Measurements from ENCODE around the gene UVSSA. TPM values are rescaled to one million over a fixed set of nuclear protein-coding genes. Genes with fewer than 3 reads are reported as not detected.
A peak's percentile ranks its signal among the peaks of the same experiment; 100 is the strongest.

Gene UVSSA
- total and polyA plus RNA-seq, 9 of the 15 experiments (the other 6 are each of a cell fraction or from before 2014, with no cell fraction given): 0.21 to 14.6 (median 3.3) TPM

DNA sequence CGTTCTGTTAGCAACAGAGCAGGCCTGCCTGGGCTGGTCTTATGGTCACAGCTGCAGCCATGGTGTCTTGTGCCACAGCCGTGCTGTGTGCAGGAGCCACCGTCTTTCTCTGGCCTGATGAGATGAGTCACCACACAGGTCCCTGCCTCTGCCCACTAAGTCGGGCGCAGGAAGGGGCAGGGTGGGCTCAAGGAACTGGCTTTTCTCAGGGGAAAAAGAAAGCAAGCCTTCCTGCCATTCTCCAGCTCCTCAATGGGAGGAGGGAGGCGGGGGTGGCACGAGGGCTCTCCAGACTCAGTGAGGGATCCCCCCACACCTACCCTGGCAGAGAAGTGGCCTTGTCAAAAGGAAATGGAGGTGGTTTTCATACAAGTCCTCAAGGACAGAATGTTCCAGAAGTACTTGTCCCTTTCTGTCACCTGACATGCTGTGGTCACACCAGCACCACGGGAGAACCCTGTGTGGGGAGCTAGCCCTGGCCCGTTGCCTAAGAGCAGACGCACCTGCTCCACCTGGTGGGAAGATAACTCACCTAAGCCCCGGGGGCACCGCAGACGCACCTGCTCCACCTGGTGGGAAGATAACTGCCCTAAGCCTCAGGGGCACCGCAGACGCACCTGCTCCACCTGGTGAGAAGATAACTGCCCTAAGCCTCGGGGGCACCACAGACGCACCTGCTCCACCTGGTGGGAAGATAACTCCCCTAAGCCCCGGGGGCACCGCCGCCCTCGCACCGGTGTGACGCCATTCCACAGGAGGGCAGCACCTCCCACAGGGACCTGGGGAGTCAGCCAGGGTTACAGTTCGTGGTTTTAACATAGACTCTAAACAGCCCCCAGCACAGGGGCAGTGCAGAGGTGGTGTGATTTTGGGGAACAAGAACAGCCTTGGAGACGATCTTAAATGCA is 18.5 kb downstream of the UVSSA start:
- peak in 1 of 4 experiments; percentile 35 for DNase-seq (ENCODE audit: extremely low read depth in 1 of 4, low spot score in 3 of 4)
- H3K27ac ChIP-seq (ENCODE audit: extremely low read depth, low read depth, low read length): no peak overlapping the region
- no TSS peak for BruUV-seq (replicated peaks)
- WGBS (ENCODE audit: insufficient coverage, low coverage, missing lambda C conversion rate): 66% methylated on average over 21 of the region's 25 CpGs
- no peaks in the 10 kb centered on the region for H3K9me3 ChIP-seq (replicated peaks; ENCODE audit: control insufficient read depth, insufficient read depth, low read depth, low read length)
- in situ Hi-C loops (cut with MboI): no loop called here
- TF ChIP-seq SMARCC2 (IDR thresholded peaks at IDR 0.05; ENCODE audit: low read depth) (no peak), SMC3 (conservative IDR thresholded peaks at IDR 0.05; ENCODE audit: insufficient read depth, low read depth, low read length) (0 out of 2 replicates have a peak, but pooled peaks have one; percentile 16), PHF8 (IDR thresholded peaks at IDR 0.05; ENCODE audit: borderline replicate concordance, low read length) (no peak), STAG1 (CRISPR knock-in tag; IDR thresholded peaks at IDR 0.05; ENCODE audit: borderline replicate concordance) (peak; percentile 34; the same call in 1 of the 2 replicates), CREBBP (IDR thresholded peaks at IDR 0.05; ENCODE audit: low read depth, low read length) (no peak), CTCF (IDR thresholded peaks at IDR 0.05 in 2 of 3, conservative IDR thresholded peaks at IDR 0.05 in 1 of 3; ENCODE audit: insufficient read depth in 2 of 3, low read depth in 1 of 3, low read length in 3 of 3) (peak; percentile 23 to 46 (median 34); a peak in 5 of 6 replicates), ZFX (CRISPR knock-in tag; IDR thresholded peaks at IDR 0.05) (no peak), CC2D1A (IDR thresholded peaks at IDR 0.05) (no peak), RCOR1 (IDR thresholded peaks at IDR 0.05; ENCODE audit: borderline replicate concordance in 1 of 2, low read depth in 2 of 2, low read length in 2 of 2) (no peak), PTTG1 (tag; IDR thresholded peaks at IDR 0.05; ENCODE audit: low read depth) (no peak), SREBF2 (CRISPR knock-in tag; IDR thresholded peaks at IDR 0.05) (no peak), MCM3 (IDR thresholded peaks at IDR 0.05) (no peak)
- H3K27me3 ChIP-seq (ENCODE audit: control insufficient read depth in 2 of 2, insufficient read depth in 2 of 2, low read length in 2 of 2): no peaks in the 10 kb centered on the region
- no peak overlapping the region for H3K4me2 ChIP-seq (ENCODE audit: insufficient read depth, low read length)
- H4K20me1 ChIP-seq (replicated peaks; ENCODE audit: control insufficient read depth, insufficient read depth, low read length): no peaks in the 10 kb centered on the region
- H3K4me1 ChIP-seq (replicated peaks in 1 of 2; ENCODE audit: control insufficient read depth in 2 of 2, insufficient read depth in 2 of 2, low read length in 2 of 2): peaks cover 0 to 23% of the 10 kb centered on the region in 2 experiments; a peak in 2 of 5 replicates
- ChIA-PET POLR2A (interaction anchor here (1.8 kb wide), 1 partner anchor 9 kb away, joined by 8 read pairs; no protein-coding TSS in a partner anchor), CTCF (ENCODE audit: low intra/inter-chr PET ratio) (no interaction called here)
- no peaks in the 10 kb centered on the region for H3K79me2 ChIP-seq (ENCODE audit: control insufficient read depth, insufficient read depth, low read length)
- peak; percentile 61; the same call in 2 of the 3 replicates for ATAC-seq
- peaks cover 5% of the 10 kb centered on the region for H3K9me1 ChIP-seq (ENCODE audit: control insufficient read depth, insufficient read depth, low read length)
- H2AFZ ChIP-seq (ENCODE audit: low read depth, low read length): no peak overlapping the region
- no peak for FAIRE-seq
- H3K9ac ChIP-seq (ENCODE audit: insufficient read depth in 1 of 2, low read depth in 2 of 2, low read length in 2 of 2): no peak overlapping the region
- H3K36me3 ChIP-seq (ENCODE audit: control insufficient read depth, insufficient read depth, low read length): no peaks in the 10 kb centered on the region
- intact Hi-C loops (cut with micrococcal nuclease): no loop called here
- H3K4me3 ChIP-seq: no peak overlapping the region

All from K562 (cell line).